Urinary bladder (tissue), 4 donors: ENCODE results near the gene TCAIM. TPM values are rescaled to one million over a fixed set of nuclear protein-coding genes. Genes with fewer than 3 reads are reported as not detected.

ENCODE experiments used
- DNase-seq: peaks from one replicate; pipeline ENCODE4 v3.0.0-alpha.2; 2015; ENCODE audit errors: extremely low spot score
- H3K27ac ChIP-seq: one replicate; pipeline ENCODE4 v1.5.1; 2013; ENCODE audit warnings: low read depth, mild to moderate bottlenecking, moderate library complexity
- H3K36me3 ChIP-seq: one replicate; pipeline ENCODE4 v1.6.1; 2013; ENCODE audit warnings: mild to moderate bottlenecking, moderate library complexity; ENCODE audit not compliant: insufficient read depth
- H3K4me1 ChIP-seq: one replicate; pipeline ENCODE4 v1.6.1; 2013; ENCODE audit warnings: mild to moderate bottlenecking, moderate library complexity; ENCODE audit not compliant: insufficient read depth
- H3K4me3 ChIP-seq: one replicate; pipeline ENCODE4 v1.5.1; 2013; ENCODE audit warnings: low read depth, low read length
- WGBS: extraction: QIAGEN DNeasy Blood & Tissue Kit; methylation state at CpG from one replicate; pipeline ENCODE4 v1.1.7; 2013; 5-methylcytosine and 5-hydroxymethylcytosine counted together
- polyA plus RNA-seq: library from polyadenylated mRNA; stranded (reverse); fragments of 200-250 nt; gene quantifications from one replicate; pipeline ENCODE4 v1.2.3, GENCODE V29; 2013
- total RNA-seq: library from RNA; depleted of rRNA; stranded (reverse); fragments of >200 nt; gene quantifications from one replicate; pipeline ENCODE4 v1.2.3, GENCODE V29; 2014
- donor health status: healthy with polysubstance abuse.
- donor health status: healthy.

The TCAIM gene
- total and polyA plus RNA-seq, 2 donors: 11.8 to 50.4 TPM

GRCh38 chr3:44428910-44429309 lies 90.3 kb downstream of the TCAIM start:
- DNase-seq: no peak
- WGBS: 72% methylated on average over 7 of the region's 7 CpGs
- no peaks in the 10 kb centered on the region for H3K36me3 ChIP-seq
- H3K27ac ChIP-seq: no peak overlapping the region
- no peak overlapping the region for H3K4me3 ChIP-seq
- H3K4me1 ChIP-seq: no peaks in the 10 kb centered on the region

- no peaks in the 10 kb centered on the region for H3K4me1 ChIP-seq
- no peaks in the 10 kb centered on the region for H3K36me3 ChIP-seq
- 79% methylated on average over 6 of the region's 6 CpGs for WGBS
- no peak overlapping the region for H3K4me3 ChIP-seq
- no peak overlapping the region for H3K27ac ChIP-seq
- DNase-seq: no peak
These were observed 90.9 kb downstream of the TCAIM start for GRCh38 chr3:44429459-44429858.

GRCh38 chr3:44430466-44430865 lies 91.9 kb downstream of the TCAIM start:
- Histone ChIP-seq H3K4me3 (no peak overlapping the region), H3K36me3 (no peaks in the 10 kb centered on the region), H3K27ac (no peak overlapping the region), H3K4me1 (no peaks in the 10 kb centered on the region)
- WGBS: 67% methylated on average over 4 of the region's 4 CpGs
- no peak for DNase-seq

GRCh38 chr3:44434834-44435510 lies 96.4 kb downstream of the TCAIM start:
- Histone ChIP-seq H3K36me3 (no peaks in the 10 kb centered on the region), H3K4me1 (no peaks in the 10 kb centered on the region), H3K27ac (no peak overlapping the region), H3K4me3 (no peak overlapping the region)
- no peak for DNase-seq
- 76% methylated on average over 5 of the region's 5 CpGs for WGBS

- 83% methylated on average over 1 of the region's 1 CpG for WGBS
- no peak for DNase-seq
These were observed 97.6 kb downstream of the TCAIM start for GRCh38 chr3:44436181-44436580.

GRCh38 chr3:44437800-44438199 lies 99.2 kb downstream of the TCAIM start:
- Histone ChIP-seq H3K27ac (no peak overlapping the region), H3K36me3 (no peaks in the 10 kb centered on the region), H3K4me3 (no peak overlapping the region), H3K4me1 (no peaks in the 10 kb centered on the region)
- WGBS: 95% methylated on average over 7 of the region's 7 CpGs
- DNase-seq: no peak

More at GRCh38 chr3:44436181-44436580, 97.6 kb downstream of the TCAIM start:
- no peak overlapping the region for H3K4me3 ChIP-seq
- no peaks in the 10 kb centered on the region for H3K36me3 ChIP-seq
- H3K4me1 ChIP-seq: no peaks in the 10 kb centered on the region
- no peak overlapping the region for H3K27ac ChIP-seq

GRCh38 chr3:44439499-44440295 lies 101.1 kb downstream of the TCAIM start:
- Histone ChIP-seq H3K4me1 (no peaks in the 10 kb centered on the region), H3K27ac (peak overlapping the region; percentile 82), H3K4me3 (no peak overlapping the region), H3K36me3 (no peaks in the 10 kb centered on the region)
- 17% methylated on average over 7 of the region's 7 CpGs for WGBS
- peak; percentile 57 for DNase-seq

GRCh38 chr3:44442596-44443309 lies 104.2 kb downstream of the TCAIM start:
- H3K36me3 ChIP-seq: no peaks in the 10 kb centered on the region
- H3K4me1 ChIP-seq: no peaks in the 10 kb centered on the region
- H3K27ac ChIP-seq: no peak overlapping the region
- DNase-seq: no peak
- WGBS: 77% methylated on average over 2 of the region's 2 CpGs
- H3K4me3 ChIP-seq: no peak overlapping the region

GRCh38 chr3:44444437-44444836 lies 105.9 kb downstream of the TCAIM start:
- DNase-seq: no peak
- Histone ChIP-seq H3K4me3 (no peak overlapping the region), H3K27ac (no peak overlapping the region), H3K36me3 (peaks cover 9% of the 10 kb centered on the region), H3K4me1 (no peaks in the 10 kb centered on the region)
- WGBS: 96% methylated on average over 2 of the region's 2 CpGs

GRCh38 chr3:44444896-44445691 lies 106.5 kb downstream of the TCAIM start:
- H3K36me3 ChIP-seq: peaks cover 9% of the 10 kb centered on the region
- H3K4me3 ChIP-seq: no peak overlapping the region
- H3K27ac ChIP-seq: no peak overlapping the region
- H3K4me1 ChIP-seq: no peaks in the 10 kb centered on the region
- no peak for DNase-seq
- 92% methylated on average over 7 of the region's 7 CpGs for WGBS

GRCh38 chr3:44445786-44446185 lies 107.2 kb downstream of the TCAIM start:
- Histone ChIP-seq H3K27ac (no peak overlapping the region), H3K4me1 (no peaks in the 10 kb centered on the region), H3K4me3 (no peak overlapping the region), H3K36me3 (peaks cover 9% of the 10 kb centered on the region)
- WGBS: 99% methylated on average over 5 of the region's 5 CpGs
- no peak for DNase-seq

- 95% methylated on average over 5 of the region's 5 CpGs for WGBS
- Histone ChIP-seq H3K4me1 (no peaks in the 10 kb centered on the region), H3K4me3 (no peak overlapping the region), H3K27ac (no peak overlapping the region), H3K36me3 (peaks cover 12% of the 10 kb centered on the region)
- no peak for DNase-seq
These were observed 108.4 kb downstream of the TCAIM start for GRCh38 chr3:44446929-44447328.

GRCh38 chr3:44451441-44451840 lies 112.9 kb downstream of the TCAIM start:
- no peaks in the 10 kb centered on the region for H3K4me1 ChIP-seq
- H3K27ac ChIP-seq: no peak overlapping the region
- H3K36me3 ChIP-seq: peaks cover 12% of the 10 kb centered on the region
- no peak overlapping the region for H3K4me3 ChIP-seq
- WGBS: 97% methylated on average over 3 of the region's 3 CpGs
- DNase-seq: no peak
